ENCODE data around the gene CDC123.

- TF ChIP-seq POLR2A (IDR thresholded peaks at IDR 0.05), result no peak
- TF ChIP-seq CTCF (IDR thresholded peaks at IDR 0.05), result no peak
Measured at GRCh38 chr10:12164085-12164484, 31.9 kb upstream of the CDC123 start.

Measured in ovary (tissue), 3 donors.